Endothelial cell of umbilical vein (primary cell): ENCODE measurements around the gene CRELD1. TPM values are rescaled to one million over a fixed set of nuclear protein-coding genes. Genes with fewer than 3 reads are reported as not detected.

ENCODE experiments used
- BruUV-seq: library from RNA; stranded (reverse); fragments of 400-500 nt; replicated peaks from 2 replicates; lab custom pipeline; 2021; lab: Mats Ljungman, UMichigan
- CTCF ChIA-PET: fragments of 300-600, 350-600 bp; sonication (Branson Sonifier 250); formaldehyde crosslinking; loops from one replicate; lab custom pipeline; 2021; ENCODE audit warnings: antibody characterized with exemption, inconsistent platforms; lab: Charles Lee
- POLR2A ChIA-PET: fragments of 300-600, 350-600 bp; sonication (Branson Sonifier 250); formaldehyde crosslinking; loops from one replicate; lab custom pipeline; 2021; ENCODE audit warnings: antibody characterized with exemption, inconsistent platforms; lab: Charles Lee
- DNase-seq: peaks from one replicate; pipeline ENCODE4 v3.0.0-alpha.2; 2011; ENCODE audit warnings: low read depth, low spot score
- FAIRE-seq: peaks from 2 replicates; lab custom pipeline; 2011; peaks lifted over from hg19 to GRCh38; lab: Jason Lieb, UNC
- H2AFZ ChIP-seq: 2 replicates; pipeline ENCODE4 v1.6.0; 2012; ENCODE audit warnings: low read depth, low read length, control low read depth, inconsistent platforms
- H3K27ac ChIP-seq: 2 replicates; pipeline ENCODE4 v1.5.1; 2011; ENCODE audit warnings: low read depth, mild to moderate bottlenecking, control low read depth, low read length, moderate library complexity; ENCODE audit not compliant: insufficient read depth
- H3K27me3 ChIP-seq, 2 experiments: 2 replicates each; pipeline versions ENCODE4 v1.6.0 to v1.6.1; 2011; ENCODE audit warnings: low read length in 2 of 2, mixed read lengths in 1 of 2; ENCODE audit not compliant: control insufficient read depth in 2 of 2, insufficient read depth in 2 of 2
- H3K36me3 ChIP-seq, 2 experiments: 2 replicates in 1 of 2; 3 replicates in 1 of 2; pipeline ENCODE4 v1.5.1; 2011; ENCODE audit warnings: low read length in 2 of 2, mild to moderate bottlenecking in 1 of 2, moderate library complexity in 1 of 2; ENCODE audit not compliant: control insufficient read depth in 2 of 2, insufficient read depth in 2 of 2; ENCODE audit errors: extremely low read depth in 1 of 2
- H3K4me1 ChIP-seq: 3 replicates; pipeline ENCODE4 v1.5.1; 2011; ENCODE audit warnings: mild to moderate bottlenecking, low read length; ENCODE audit not compliant: control insufficient read depth, insufficient read depth; ENCODE audit errors: extremely low read depth
- H3K4me2 ChIP-seq: 2 replicates; pipeline ENCODE4 v1.6.1; 2011; ENCODE audit warnings: low read length, control low read depth, mixed read lengths; ENCODE audit not compliant: insufficient read depth
- H3K4me3 ChIP-seq, 3 experiments: fragments of 200-600 bp in 1 of 3; sonication (generic), shearing (Covaris generic) in 1 of 3; replicated peaks in 1 of 3; 2 replicates each; pipeline ENCODE4 v1.5.1; 2011 to 2016; ENCODE audit warnings: control low read depth in 3 of 3, low read length in 3 of 3, mild to moderate bottlenecking in 2 of 3, inconsistent platforms in 1 of 3, low read depth in 1 of 3, moderate library complexity in 1 of 3; ENCODE audit not compliant: insufficient read depth in 1 of 3
- H3K79me2 ChIP-seq: 2 replicates; pipeline ENCODE4 v1.6.0; 2012; ENCODE audit warnings: low read length, inconsistent platforms; ENCODE audit not compliant: control insufficient read depth, insufficient read depth
- H3K9ac ChIP-seq: replicated peaks from 2 replicates; pipeline ENCODE3; 2011; ENCODE audit warnings: low read length, control low read depth; ENCODE audit not compliant: insufficient read depth; ENCODE audit errors: extremely low read depth
- H3K9me1 ChIP-seq: replicated peaks from 3 replicates; pipeline ENCODE4 v1.6.0; 2011; ENCODE audit warnings: mild to moderate bottlenecking, low read length; ENCODE audit not compliant: control insufficient read depth, insufficient read depth; ENCODE audit errors: extremely low read depth
- H3K9me3 ChIP-seq: replicated peaks from 2 replicates; pipeline ENCODE4 v1.5.1; 2012; ENCODE audit warnings: low read length, inconsistent platforms; ENCODE audit not compliant: control insufficient read depth, insufficient read depth
- H4K20me1 ChIP-seq: replicated peaks from 2 replicates; pipeline ENCODE3; 2011; ENCODE audit warnings: mild to moderate bottlenecking, low read length; ENCODE audit not compliant: control insufficient read depth, insufficient read depth; ENCODE audit errors: extremely low read depth
- GATA2 ChIP-seq: IDR thresholded peaks from 2 replicates; pipeline ENCODE4 v1.7.0; 2011; ENCODE audit warnings: low read depth, mild to moderate bottlenecking, moderate library complexity, mixed read lengths, low read length; ENCODE audit not compliant: insufficient read length, insufficient read depth
- MAX ChIP-seq: IDR thresholded peaks from 2 replicates; pipeline ENCODE4 v1.6.1; 2011; ENCODE audit not compliant: insufficient read depth, insufficient read length
- POLR2A ChIP-seq: IDR thresholded peaks from 2 replicates; pipeline ENCODE4 v1.6.1; 2012; ENCODE audit warnings: low read depth, mild to moderate bottlenecking, control low read depth, low read length
- POLR2AphosphoS5 ChIP-seq: IDR thresholded peaks from 2 replicates; pipeline ENCODE4 v1.6.1; 2012; ENCODE audit warnings: low read depth, mild to moderate bottlenecking, control low read depth, low read length, moderate library complexity; ENCODE audit not compliant: insufficient read depth
- dilution Hi-C: fragments of 300-500 bp; cut with MboI; formaldehyde crosslinking; loops from one replicate; pipeline ENCODE4 v1.15.0; 2019; ENCODE audit warnings: low sequenced_read_pairs; ENCODE audit not compliant: extremely low pct_ligation_motif_present
- intact Hi-C: fragments of 100-400 bp; cut with micrococcal nuclease; formaldehyde crosslinking; loops from one replicate; pipeline ENCODE4 v1.10.0; 2022
- polyA plus RNA-seq, 4 experiments: library from polyadenylated mRNA; depleted of rRNA in 3 of 4; stranded (reverse) in 3 of 4; unstranded in 1 of 4; fragments of >200 nt; gene quantifications; 2 replicates each; pipeline versions ENCODE4 v1.2.1 to v1.2.3, GENCODE V29; 2011 to 2012; ENCODE audit warnings: missing spikeins in 1 of 4
- total RNA-seq: library from RNA; stranded (reverse); gene quantifications from 2 replicates; pipeline ENCODE4 v1.2.3, GENCODE V29; 2021

The CRELD1 gene
- total and polyA plus RNA-seq, 2 donors (not counting 3 experiments of a cell fraction or from before 2014, with no cell fraction given) = 21.6 to 43.9 TPM

GRCh38 chr3:9890249-9891071 lies 43.2 kb upstream of the CRELD1 start, which contains the start of gene JAGN1:
JAGN1 (plus strand) TSS chr3:9890610; CDS start chr3:9890723, 113 bp downstream.
- Histone ChIP-seq H3K9me3 (no peaks in the 10 kb centered on the region), H3K4me3 (peak within 1 kb of the TSS; percentile 82 to 92 (median 89)), H3K4me1 (peaks cover 25% of the 10 kb centered on the region), H3K36me3 (peaks cover 4 to 9% of the 10 kb centered on the region in 2 experiments), H4K20me1 (no peaks in the 10 kb centered on the region), H3K27ac (peak within 1 kb of the TSS; percentile 76), H3K9me1 (no peaks in the 10 kb centered on the region), H3K27me3 (no peaks in the 10 kb centered on the region), H3K9ac (peak within 1 kb of the TSS; percentile 89), H3K79me2 (peaks cover 27% of the 10 kb centered on the region), H2AFZ (peak within 1 kb of the TSS; percentile 98), H3K4me2 (peak within 1 kb of the TSS; percentile 95)
- dilution Hi-C loops (no loop called here), intact Hi-C loops (loop anchor here (1.0 to 5.0 kb wide), 4 partner anchors 13 to 56 kb away; partner anchors contain the start of gene CRELD1)
- ChIA-PET POLR2A (interaction anchor here (0.7 to 1.1 kb wide), 3 partner anchors 23 to 42 kb away, joined by 3 to 4 read pairs (median 3); no protein-coding TSS in a partner anchor), CTCF (interaction anchor here (0.6 to 1.3 kb wide), 4 partner anchors 14 to 45 kb away, joined by 3 read pairs; no protein-coding TSS in a partner anchor)
- BruUV-seq = TSS peak; percentile 57
- peak; percentile 92 for DNase-seq
- FAIRE-seq = peak; percentile 90
- TF ChIP-seq MAX (no peak), POLR2AphosphoS5 (peak; percentile 95), GATA2 (no peak), POLR2A (peak; percentile 95)
